A673 (cell line): ENCODE measurements around the gene SNTB2. TPM values are rescaled to one million over a fixed set of nuclear protein-coding genes. Genes with fewer than 3 reads are reported as not detected.

Source experiments
- BruUV-seq: library from RNA; stranded (reverse); fragments of 400-500 nt; replicated peaks from 2 replicates; lab custom pipeline; 2021; lab: Mats Ljungman, UMichigan
- CTCF ChIA-PET: fragments of 300-600 bp; sonication (Branson Sonifier 250); formaldehyde crosslinking; loops from one replicate; lab custom pipeline; 2022; ENCODE audit warnings: antibody characterized with exemption; lab: Charles Lee
- POLR2A ChIA-PET: fragments of 300-600 bp; sonication (Branson Sonifier 250); formaldehyde crosslinking; loops from one replicate; lab custom pipeline; 2022; ENCODE audit warnings: antibody characterized with exemption; ENCODE audit not compliant: low non-redundant PET; lab: Charles Lee
- DNase-seq: peaks from one replicate; pipeline ENCODE4 v3.0.0-alpha.2; 2015; ENCODE audit warnings: low spot score
- H3K27ac ChIP-seq: fragments of 200-600 bp; sonication (generic); 2 replicates; pipeline ENCODE4 v1.5.1; 2016; ENCODE audit warnings: mixed run types, low read depth, mild to moderate bottlenecking, mixed read lengths, antibody characterized with exemption, low read length; ENCODE audit not compliant: poor library complexity, severe bottlenecking
- H3K27me3 ChIP-seq: fragments of 200-600 bp; sonication (generic); replicated peaks from 2 replicates; pipeline ENCODE4 v1.6.1; 2017; ENCODE audit warnings: mixed run types, low read depth, mild to moderate bottlenecking, mixed read lengths, antibody characterized with exemption, low read length; ENCODE audit not compliant: insufficient read depth, poor library complexity
- H3K36me3 ChIP-seq: fragments of 200-600 bp; sonication (generic); 2 replicates; pipeline ENCODE4 v1.6.1; 2016; ENCODE audit warnings: mixed run types, mild to moderate bottlenecking, mixed read lengths, antibody characterized with exemption, low read length; ENCODE audit not compliant: insufficient read depth, poor library complexity, severe bottlenecking
- H3K4me1 ChIP-seq: fragments of 200-600 bp; sonication (generic); 2 replicates; pipeline ENCODE4 v1.6.1; 2017; ENCODE audit warnings: mixed run types, mild to moderate bottlenecking, mixed read lengths, antibody characterized with exemption, low read length; ENCODE audit not compliant: insufficient read depth, poor library complexity, severe bottlenecking
- H3K4me3 ChIP-seq: fragments of 200-600 bp; sonication (generic); 2 replicates; pipeline ENCODE4 v1.5.1; 2016; ENCODE audit warnings: low read depth, mixed run types, mild to moderate bottlenecking, mixed read lengths, low read length; ENCODE audit not compliant: poor library complexity, severe bottlenecking
- H3K9me3 ChIP-seq: fragments of 200-600 bp; sonication (generic); 2 replicates; pipeline ENCODE4 v1.6.1; 2016; ENCODE audit warnings: mixed run types, low read depth, mild to moderate bottlenecking, mixed read lengths, antibody characterized with exemption, low read length; ENCODE audit not compliant: poor library complexity, severe bottlenecking
- CTCF ChIP-seq: fragments of 300-800, 200-600 bp; sonication (generic); conservative IDR thresholded peaks from 2 replicates; pipeline ENCODE4 v1.5.1; 2017; ENCODE audit warnings: low read depth, mild to moderate bottlenecking, antibody characterized with exemption, low read length, moderate library complexity, mixed read lengths
- EZH2 ChIP-seq: fragments of 200-600 bp; sonication (generic); IDR thresholded peaks from 2 replicates; pipeline ENCODE4 v1.6.1; 2017; ENCODE audit warnings: borderline replicate concordance, low read depth, mild to moderate bottlenecking, mixed read lengths, antibody characterized with exemption, low read length; ENCODE audit not compliant: poor library complexity, severe bottlenecking
- intact Hi-C: fragments of 100-400 bp; cut with micrococcal nuclease; formaldehyde crosslinking; loops from one replicate; pipeline ENCODE4 v1.10.0; 2022; ENCODE audit not compliant: unreplicated experiment
- total RNA-seq: library from RNA; stranded (reverse); gene quantifications from 2 replicates; pipeline ENCODE4 v1.2.3, GENCODE V29; 2021

The SNTB2 gene
- total RNA-seq, 1 experiment from 2014 or later = 49.3 TPM

- no peak overlapping the region for H3K4me3 ChIP-seq
- TF ChIP-seq CTCF (no peak), EZH2 (no peak)
- H3K36me3 ChIP-seq = peaks cover 50% of the 10 kb centered on the region
- H3K27me3 ChIP-seq = no peaks in the 10 kb centered on the region
- CTCF ChIA-PET = no interaction called here
- BruUV-seq = no TSS peak
- no peak for DNase-seq
- no peaks in the 10 kb centered on the region for H3K9me3 ChIP-seq
- intact Hi-C loops = no loop called here
- POLR2A ChIA-PET = no interaction called here
- H3K27ac ChIP-seq = no peak overlapping the region
- H3K4me1 ChIP-seq = no peaks in the 10 kb centered on the region
Observed at GRCh38 chr16:69169607-69170352, 17.2 kb upstream of the SNTB2 start.

- no peaks in the 10 kb centered on the region for H3K27me3 ChIP-seq
- no peak overlapping the region for H3K27ac ChIP-seq
- intact Hi-C loops = no loop called here
- no peak overlapping the region for H3K4me3 ChIP-seq
- TF ChIP-seq CTCF = no peak
- TF ChIP-seq EZH2 = no peak
- no peak for DNase-seq
- H3K9me3 ChIP-seq = no peaks in the 10 kb centered on the region
- H3K36me3 ChIP-seq = peaks cover 36% of the 10 kb centered on the region
- H3K4me1 ChIP-seq = no peaks in the 10 kb centered on the region
- CTCF ChIA-PET = no interaction called here
- POLR2A ChIA-PET = no interaction called here
- BruUV-seq = no TSS peak
Observed at GRCh38 chr16:69171325-69172084, 15.5 kb upstream of the SNTB2 start.

- Histone ChIP-seq H3K27me3 (no peaks in the 10 kb centered on the region), H3K27ac (no peak overlapping the region), H3K36me3 (no peaks in the 10 kb centered on the region), H3K4me1 (peaks cover 18% of the 10 kb centered on the region), H3K4me3 (no peak overlapping the region), H3K9me3 (no peaks in the 10 kb centered on the region)
- no peak for DNase-seq
- CTCF ChIA-PET = no interaction called here
- no TSS peak for BruUV-seq
- TF ChIP-seq EZH2 (no peak), CTCF (no peak)
- intact Hi-C loops = no loop called here
- POLR2A ChIA-PET = no interaction called here
Observed at GRCh38 chr16:69176033-69176800, 10.7 kb upstream of the SNTB2 start.
